Right lung (tissue), 5 donors: ENCODE results near the gene RAD9A. TPM values are rescaled to one million over a fixed set of nuclear protein-coding genes. Genes with fewer than 3 reads are reported as not detected.

ENCODE experiments used
- DNase-seq, 2 donors: peaks; one replicate each; pipeline ENCODE4 v3.0.0-alpha.2; 2013
- polyA plus RNA-seq, 5 donors: library from polyadenylated mRNA; unstranded; fragments of 120-200 nt; gene quantifications; one replicate each; pipeline versions ENCODE4 v1.2.1 to v1.2.3, GENCODE V29; 2013; ENCODE audit warnings: inconsistent platforms in 1 of 5, low replicate concordance in 1 of 5; ENCODE audit not compliant: insufficient read length in 5 of 5, insufficient read depth in 1 of 5

The RAD9A gene
- polyA plus RNA-seq, 5 donors, result 18.4 to 30.8 (median 24.2) TPM

GRCh38 chr11:67438158-67438902, 46.5 kb downstream of the RAD9A start:
- no peak for DNase-seq

- no peak for DNase-seq
Observed at GRCh38 chr11:67439321-67440228, 47.8 kb downstream of the RAD9A start.

- no peak for DNase-seq
Observed at GRCh38 chr11:67440229-67441097, 48.7 kb downstream of the RAD9A start.

GRCh38 chr11:67441098-67441563, 49.3 kb downstream of the RAD9A start:
- DNase-seq, result no peak

- DNase-seq, result no peak
Observed at GRCh38 chr11:67441731-67442351, 50.1 kb downstream of the RAD9A start.

GRCh38 chr11:67442504-67443404, 51.0 kb downstream of the RAD9A start:
- DNase-seq, result no peak

GRCh38 chr11:67445515-67445914, 53.7 kb downstream of the RAD9A start:
- DNase-seq, result no peak

Other genes starting within 250 kb of the RAD9A start
- 10 to 100 TPM; 43.6 to 75.6 (median 57.5) TPM for gene GRK2, start 125.5 kb upstream of the RAD9A start, polyA plus RNA-seq
- gene ANKRD13D, start 102.7 kb upstream of the RAD9A start, polyA plus RNA-seq, result 10 to 100 TPM; 33.2 to 53.5 (median 47.0) TPM
- gene SSH3, start 88.5 kb upstream of the RAD9A start, polyA plus RNA-seq, result 10 to 100 TPM; 21.8 to 37.6 (median 30.3) TPM
- 10 to 100 TPM; 21.3 to 40.2 (median 35.8) TPM for gene POLD4, start 38.4 kb upstream of the RAD9A start, polyA plus RNA-seq
- 10 to 100 TPM; 11.1 to 14.7 (median 13.7) TPM for gene CLCF1, start 18.4 kb upstream of the RAD9A start, polyA plus RNA-seq
- 100 to 1,000 TPM in 4 of 5 donors, 10 to 100 TPM in 1; 99.0 to 167 (median 115) TPM for gene PPP1CA, start 9.9 kb downstream of the RAD9A start, polyA plus RNA-seq
- 1 to 10 TPM; 3.9 to 6.2 (median 4.7) TPM for gene TBC1D10C, start 12.1 kb downstream of the RAD9A start, polyA plus RNA-seq
- gene CARNS1, start 23.7 kb downstream of the RAD9A start, polyA plus RNA-seq, result 1 to 10 TPM; 2.6 to 5.3 (median 4.5) TPM
- 10 to 100 TPM; 34.2 to 45.2 (median 40.7) TPM for gene RPS6KB2, start 36.5 kb downstream of the RAD9A start, polyA plus RNA-seq
- gene PTPRCAP, start 45.7 kb downstream of the RAD9A start, polyA plus RNA-seq, result 1 to 10 TPM; 1.3 to 3.3 (median 1.8) TPM
- gene CORO1B, start 51.5 kb downstream of the RAD9A start, polyA plus RNA-seq, result 10 to 100 TPM; 39.8 to 75.4 (median 45.9) TPM
- gene GPR152, start 60.7 kb downstream of the RAD9A start, polyA plus RNA-seq, result not detected
- 1 to 10 TPM; 1.9 to 2.5 (median 2.2) TPM for gene CABP4, start 63.4 kb downstream of the RAD9A start, polyA plus RNA-seq
- gene TMEM134, start 77.3 kb downstream of the RAD9A start, polyA plus RNA-seq, result 10 to 100 TPM; 34.8 to 67.1 (median 47.5) TPM
- gene AIP, start 91.0 kb downstream of the RAD9A start, polyA plus RNA-seq, result 10 to 100 TPM; 45.4 to 67.7 (median 60.0) TPM
- gene PITPNM1, start 113.4 kb downstream of the RAD9A start, polyA plus RNA-seq, result 10 to 100 TPM; 16.3 to 33.3 (median 19.5) TPM
- 10 to 100 TPM; 23.4 to 48.9 (median 29.2) TPM for gene CDK2AP2, start 116.2 kb downstream of the RAD9A start, polyA plus RNA-seq
- not detected for gene CABP2, start 131.5 kb downstream of the RAD9A start, polyA plus RNA-seq
- gene GSTP1, start 191.8 kb downstream of the RAD9A start, polyA plus RNA-seq, result 1,000 to 10,000 TPM in 1 of 5 donors, 100 to 1,000 TPM in 4; 653 to 1,043 (median 745) TPM
- 100 to 1,000 TPM; 140 to 210 (median 174) TPM for gene NDUFV1, start 214.9 kb downstream of the RAD9A start, polyA plus RNA-seq
- 1 to 10 TPM; 3.1 to 8.1 (median 3.4) TPM for gene NUDT8, start 238.0 kb downstream of the RAD9A start, polyA plus RNA-seq
- under 1 TPM in 1 of 5 donors, not detected in 4; 0.12 TPM for gene TBX10, start 247.8 kb downstream of the RAD9A start, polyA plus RNA-seq